Vagina (tissue), 2 donors: ENCODE measurements around the gene RPS14. TPM values are rescaled to one million over a fixed set of nuclear protein-coding genes. Genes with fewer than 3 reads are reported as not detected.

Source experiments
- DNase-seq, 2 donors: peaks; one replicate each; pipeline ENCODE4 v3.0.0-alpha.2; 2017; ENCODE audit errors: extremely low spot score in 2 of 2
- H3K27ac ChIP-seq: fragments of 200-600 bp; sonication (generic); one replicate; pipeline ENCODE4 v1.5.1; 2019
- H3K27me3 ChIP-seq: fragments of 200-600 bp; sonication (generic); one replicate; pipeline ENCODE4 v1.5.1; 2019
- H3K36me3 ChIP-seq, 2 donors: fragments of 200-600 bp; sonication (generic); one replicate each; pipeline ENCODE4 v1.5.1; 2017 to 2019
- H3K4me1 ChIP-seq: fragments of 200-600 bp; sonication (generic); one replicate; pipeline ENCODE4 v1.5.1; 2019
- H3K4me3 ChIP-seq, 2 donors: fragments of 200-600 bp; sonication (generic); 1 replicate in 1 of 2; 2 replicates in 1 of 2; pipeline ENCODE4 v1.5.1; 2016 to 2019
- H3K9me3 ChIP-seq: fragments of 200-600 bp; sonication (generic); one replicate; pipeline ENCODE4 v1.5.1; 2019
- POLR2A ChIP-seq, 2 donors: fragments of 450-650 bp; IDR thresholded peaks; one replicate each; pipeline ENCODE4 v1.6.1; 2017; ENCODE audit warnings: antibody characterized with exemption in 2 of 2, mild to moderate bottlenecking in 2 of 2, moderate library complexity in 2 of 2
- POLR2AphosphoS5 ChIP-seq, 2 donors: sonication (generic); formaldehyde crosslinking; IDR thresholded peaks; one replicate each; pipeline ENCODE4 v1.9.0; 2017; ENCODE audit warnings: antibody characterized with exemption in 2 of 2, mild to moderate bottlenecking in 2 of 2, low read depth in 1 of 2; ENCODE audit not compliant: insufficient read depth in 1 of 2
- intact Hi-C: fragments of 100-400 bp; cut with DNase I; formaldehyde crosslinking; loops from one replicate; pipeline ENCODE4 v1.15.1; 2023
- total RNA-seq: library from RNA; depleted of rRNA; stranded (reverse); fragments of >200 nt; gene quantifications from one replicate; pipeline ENCODE4 v1.2.3, GENCODE V29; 2016
- TF ChIP-seq, protein P1 (sequence below), 3 experiments: fragments of 450-650 bp in 2 of 3; fragments of 200-600 bp in 1 of 3; sonication (generic) in 1 of 3; IDR thresholded peaks; one replicate each; pipeline ENCODE4 v1.5.1; 2017 to 2019; ENCODE audit warnings: antibody characterized with exemption in 3 of 3, mild to moderate bottlenecking in 2 of 3, moderate library complexity in 2 of 3

The RPS14 gene
- total RNA-seq, 1 donor from 2014 or later: 3,194 TPM

DNA sequence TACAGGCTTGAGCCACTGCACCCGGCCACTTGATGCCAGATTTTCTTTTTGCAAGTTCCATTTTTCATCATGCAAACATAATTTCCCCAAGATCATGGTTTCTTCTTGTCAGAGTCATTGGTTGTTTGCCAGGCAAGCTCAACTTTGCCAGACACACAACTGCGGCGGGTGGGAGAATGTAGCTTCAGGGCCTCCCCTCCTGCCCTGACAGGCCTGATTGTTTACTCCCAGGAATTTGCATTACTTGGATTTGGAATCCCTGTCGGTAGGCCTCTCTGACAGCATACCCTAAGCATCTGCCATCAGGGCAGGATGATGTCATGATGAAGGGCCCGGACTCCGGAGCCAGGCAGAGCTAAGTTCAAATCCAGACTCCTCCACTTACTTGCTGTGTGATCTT lies 15.1 kb downstream of the RPS14 start:
- Histone ChIP-seq H3K4me1 (peaks cover 8% of the 10 kb centered on the region), H3K9me3 (no peaks in the 10 kb centered on the region), H3K27me3 (no peaks in the 10 kb centered on the region), H3K4me3 (no peak overlapping the region), H3K27ac (no peak overlapping the region), H3K36me3 (no peaks in the 10 kb centered on the region)
- DNase-seq: no peak
- intact Hi-C loops: no loop called here
- TF ChIP-seq POLR2AphosphoS5 (IDR thresholded peaks at IDR 0.05; ENCODE audit: insufficient read depth in 1 of 2, low read depth in 1 of 2) (no peak), POLR2A (IDR thresholded peaks at IDR 0.05) (no peak)
- TF ChIP-seq, protein P1, sequence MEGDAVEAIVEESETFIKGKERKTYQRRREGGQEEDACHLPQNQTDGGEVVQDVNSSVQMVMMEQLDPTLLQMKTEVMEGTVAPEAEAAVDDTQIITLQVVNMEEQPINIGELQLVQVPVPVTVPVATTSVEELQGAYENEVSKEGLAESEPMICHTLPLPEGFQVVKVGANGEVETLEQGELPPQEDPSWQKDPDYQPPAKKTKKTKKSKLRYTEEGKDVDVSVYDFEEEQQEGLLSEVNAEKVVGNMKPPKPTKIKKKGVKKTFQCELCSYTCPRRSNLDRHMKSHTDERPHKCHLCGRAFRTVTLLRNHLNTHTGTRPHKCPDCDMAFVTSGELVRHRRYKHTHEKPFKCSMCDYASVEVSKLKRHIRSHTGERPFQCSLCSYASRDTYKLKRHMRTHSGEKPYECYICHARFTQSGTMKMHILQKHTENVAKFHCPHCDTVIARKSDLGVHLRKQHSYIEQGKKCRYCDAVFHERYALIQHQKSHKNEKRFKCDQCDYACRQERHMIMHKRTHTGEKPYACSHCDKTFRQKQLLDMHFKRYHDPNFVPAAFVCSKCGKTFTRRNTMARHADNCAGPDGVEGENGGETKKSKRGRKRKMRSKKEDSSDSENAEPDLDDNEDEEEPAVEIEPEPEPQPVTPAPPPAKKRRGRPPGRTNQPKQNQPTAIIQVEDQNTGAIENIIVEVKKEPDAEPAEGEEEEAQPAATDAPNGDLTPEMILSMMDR (IDR thresholded peaks at IDR 0.05): no peak

DNA sequence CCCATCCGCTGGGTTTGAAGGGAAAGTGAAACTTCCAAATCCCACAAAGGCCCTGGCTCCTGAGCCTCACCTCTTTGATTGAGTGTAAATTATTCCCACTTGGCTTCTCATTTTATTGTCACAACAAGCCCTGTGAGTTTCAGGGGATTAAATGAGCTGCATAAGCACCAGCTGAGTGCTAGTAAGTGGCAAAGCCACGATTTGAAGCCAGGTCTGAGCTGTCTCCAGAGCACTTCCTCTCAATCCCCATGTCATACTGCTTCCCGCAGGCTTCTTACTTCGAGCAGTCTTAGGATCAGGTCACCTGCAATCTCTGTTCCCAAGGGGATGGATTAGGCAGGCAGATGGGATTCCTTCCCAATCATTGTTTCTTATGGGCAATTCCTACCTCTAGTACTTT lies 18.0 kb downstream of the RPS14 start:
- intact Hi-C loops: no loop called here
- Histone ChIP-seq H3K27me3 (no peaks in the 10 kb centered on the region), H3K9me3 (no peaks in the 10 kb centered on the region), H3K4me3 (no peak overlapping the region), H3K36me3 (no peaks in the 10 kb centered on the region), H3K27ac (no peak overlapping the region), H3K4me1 (peaks cover 8% of the 10 kb centered on the region)
- TF ChIP-seq, protein P1 (IDR thresholded peaks at IDR 0.05): no peak
- TF ChIP-seq POLR2A (IDR thresholded peaks at IDR 0.05): no peak
- TF ChIP-seq POLR2AphosphoS5 (IDR thresholded peaks at IDR 0.05; ENCODE audit: insufficient read depth in 1 of 2, low read depth in 1 of 2): no peak
- no peak for DNase-seq

DNA sequence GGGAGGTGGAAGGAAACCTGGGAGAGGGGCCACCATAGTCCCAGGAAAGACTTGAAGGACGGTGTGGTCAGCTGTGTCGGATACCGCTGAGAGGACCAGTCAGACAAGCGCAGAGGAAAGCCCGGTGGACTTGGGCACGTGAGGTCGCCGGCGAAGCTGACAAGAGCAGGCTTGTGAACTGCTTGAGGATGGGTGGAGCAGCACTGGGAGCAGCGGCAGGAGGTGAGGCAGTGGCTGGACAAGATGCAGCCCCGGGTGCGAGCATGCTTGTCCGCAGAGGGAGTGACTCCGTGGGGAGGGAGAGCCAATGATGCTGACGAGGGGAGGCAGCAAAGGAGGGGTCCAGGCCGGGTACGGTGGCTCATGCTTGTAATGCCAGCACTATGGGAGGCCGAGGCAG lies 18.5 kb downstream of the RPS14 start:
- H3K4me3 ChIP-seq: no peak overlapping the region
- H3K27me3 ChIP-seq: no peaks in the 10 kb centered on the region
- H3K36me3 ChIP-seq: no peaks in the 10 kb centered on the region
- TF ChIP-seq POLR2A (IDR thresholded peaks at IDR 0.05) (no peak), POLR2AphosphoS5 (IDR thresholded peaks at IDR 0.05; ENCODE audit: insufficient read depth in 1 of 2, low read depth in 1 of 2) (no peak)
- TF ChIP-seq, protein P1 (IDR thresholded peaks at IDR 0.05): no peak
- no peak overlapping the region for H3K27ac ChIP-seq
- intact Hi-C loops: no loop called here
- peaks cover 3% of the 10 kb centered on the region for H3K4me1 ChIP-seq
- no peaks in the 10 kb centered on the region for H3K9me3 ChIP-seq
- DNase-seq: no peak

DNA sequence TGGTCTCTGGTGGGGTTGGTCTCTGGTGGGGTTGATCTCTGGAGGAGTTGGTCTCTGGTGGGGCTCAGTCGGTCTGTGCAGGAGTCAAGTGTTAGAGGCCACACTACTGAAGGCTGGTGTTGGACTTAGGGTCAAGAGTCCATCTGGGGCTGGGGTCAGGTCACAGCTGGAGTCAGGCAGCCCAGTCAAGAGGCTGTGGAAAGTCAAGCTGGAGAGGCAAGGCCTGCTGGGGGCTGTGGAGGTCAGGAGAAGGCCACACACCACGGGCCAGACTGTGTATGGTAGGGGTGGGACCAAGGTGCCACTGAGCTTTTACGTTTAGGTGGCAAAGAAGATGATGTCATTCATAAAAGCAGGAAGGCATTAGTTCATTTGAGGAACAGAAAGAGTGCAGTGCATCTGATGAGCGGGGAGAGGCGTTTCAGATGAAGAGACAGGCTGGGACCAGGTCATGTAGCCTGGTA lies 20.1 kb downstream of the RPS14 start:
- intact Hi-C loops: no loop called here
- no peak for DNase-seq
- no peak overlapping the region for H3K4me3 ChIP-seq
- no peak for TF ChIP-seq POLR2A (IDR thresholded peaks at IDR 0.05)
- TF ChIP-seq, protein P1 (IDR thresholded peaks at IDR 0.05): no peak
- no peak for TF ChIP-seq POLR2AphosphoS5 (IDR thresholded peaks at IDR 0.05; ENCODE audit: insufficient read depth in 1 of 2, low read depth in 1 of 2)
- no peaks in the 10 kb centered on the region for H3K36me3 ChIP-seq
- H3K4me1 ChIP-seq: no peaks in the 10 kb centered on the region
- H3K9me3 ChIP-seq: no peaks in the 10 kb centered on the region
- H3K27ac ChIP-seq: no peak overlapping the region
- H3K27me3 ChIP-seq: no peaks in the 10 kb centered on the region

DNA sequence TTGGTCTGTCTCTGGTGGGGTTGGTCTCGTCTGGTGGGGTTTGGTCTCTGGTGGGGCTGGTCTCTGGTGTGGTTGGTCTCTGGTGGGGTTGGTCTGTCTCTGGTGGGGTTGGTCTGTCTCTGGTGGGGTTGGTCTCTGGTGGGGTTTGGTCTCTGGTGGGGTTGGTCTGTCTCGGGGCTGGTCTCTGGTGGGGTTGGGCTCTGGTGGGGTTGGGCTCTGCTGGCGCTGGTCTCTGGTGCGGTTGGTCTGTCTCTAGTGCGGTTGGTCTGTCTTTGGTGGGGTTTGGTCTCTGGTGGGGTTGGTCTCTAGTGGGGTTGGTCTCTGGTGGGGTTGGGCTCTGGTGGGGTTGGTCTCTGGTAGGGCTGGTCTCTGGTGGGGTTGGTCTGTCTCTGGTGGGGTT lies 20.6 kb downstream of the RPS14 start:
- TF ChIP-seq, protein P1 (IDR thresholded peaks at IDR 0.05): no peak
- TF ChIP-seq POLR2AphosphoS5 (IDR thresholded peaks at IDR 0.05; ENCODE audit: insufficient read depth in 1 of 2, low read depth in 1 of 2) (no peak), POLR2A (IDR thresholded peaks at IDR 0.05) (no peak)
- Histone ChIP-seq H3K27me3 (no peaks in the 10 kb centered on the region), H3K9me3 (no peaks in the 10 kb centered on the region), H3K27ac (no peak overlapping the region), H3K36me3 (no peaks in the 10 kb centered on the region), H3K4me1 (no peaks in the 10 kb centered on the region), H3K4me3 (no peak overlapping the region)
- intact Hi-C loops: no loop called here
- DNase-seq: no peak
